A549 treated with GW870086 at 1 μM for 4 hours (cell line): ENCODE data around the gene CDK10. TPM values are rescaled to one million over a fixed set of nuclear protein-coding genes. Genes with fewer than 3 reads are reported as not detected.

Source experiments
- total RNA-seq: library from RNA; stranded (reverse); fragments of 200-300 nt; extraction: Qiagen RNA extraction; gene quantifications from 5 replicates; pipeline ENCODE4 v1.2.3, GENCODE V29; 2022; ENCODE audit warnings: low read depth

The CDK10 gene, protein sequence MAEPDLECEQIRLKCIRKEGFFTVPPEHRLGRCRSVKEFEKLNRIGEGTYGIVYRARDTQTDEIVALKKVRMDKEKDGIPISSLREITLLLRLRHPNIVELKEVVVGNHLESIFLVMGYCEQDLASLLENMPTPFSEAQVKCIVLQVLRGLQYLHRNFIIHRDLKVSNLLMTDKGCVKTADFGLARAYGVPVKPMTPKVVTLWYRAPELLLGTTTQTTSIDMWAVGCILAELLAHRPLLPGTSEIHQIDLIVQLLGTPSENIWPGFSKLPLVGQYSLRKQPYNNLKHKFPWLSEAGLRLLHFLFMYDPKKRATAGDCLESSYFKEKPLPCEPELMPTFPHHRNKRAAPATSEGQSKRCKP
- 37.1 to 79.5 TPM (median 45.3 TPM) in 5 replicates for total RNA-seq

DNA sequence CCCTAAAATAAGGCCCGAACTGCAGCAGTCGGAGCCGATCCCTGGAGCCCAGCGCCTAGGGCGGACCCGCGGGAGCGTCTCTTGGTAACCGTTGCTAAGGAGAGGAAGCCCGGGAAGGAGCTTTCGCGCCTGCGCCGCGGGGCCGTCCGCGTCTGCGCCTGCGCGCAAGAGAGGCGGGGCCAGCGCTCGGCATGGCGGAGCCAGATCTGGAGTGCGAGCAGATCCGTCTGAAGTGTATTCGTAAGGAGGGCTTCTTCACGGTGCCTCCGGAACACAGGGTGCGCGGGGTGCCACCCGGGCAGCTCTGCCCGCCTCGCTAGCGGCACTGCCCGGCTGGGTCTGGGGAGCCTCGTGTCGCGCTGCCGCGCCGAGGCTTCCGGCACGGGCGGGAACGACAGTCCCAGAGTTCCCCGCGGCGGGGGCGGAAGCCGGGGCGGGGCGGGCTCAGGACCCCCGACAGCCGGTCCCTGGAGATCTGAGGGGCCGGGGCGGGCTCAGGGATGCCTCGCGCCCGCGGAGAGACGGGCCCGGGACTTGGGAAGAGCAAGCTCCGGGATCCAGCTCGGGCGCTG, at the start of gene CDK10:
TSS of gene CDK10 (plus strand) at position 170 of the 572 bp plus-strand sequence. CDS start at position 192, 22 bp downstream.

DNA sequence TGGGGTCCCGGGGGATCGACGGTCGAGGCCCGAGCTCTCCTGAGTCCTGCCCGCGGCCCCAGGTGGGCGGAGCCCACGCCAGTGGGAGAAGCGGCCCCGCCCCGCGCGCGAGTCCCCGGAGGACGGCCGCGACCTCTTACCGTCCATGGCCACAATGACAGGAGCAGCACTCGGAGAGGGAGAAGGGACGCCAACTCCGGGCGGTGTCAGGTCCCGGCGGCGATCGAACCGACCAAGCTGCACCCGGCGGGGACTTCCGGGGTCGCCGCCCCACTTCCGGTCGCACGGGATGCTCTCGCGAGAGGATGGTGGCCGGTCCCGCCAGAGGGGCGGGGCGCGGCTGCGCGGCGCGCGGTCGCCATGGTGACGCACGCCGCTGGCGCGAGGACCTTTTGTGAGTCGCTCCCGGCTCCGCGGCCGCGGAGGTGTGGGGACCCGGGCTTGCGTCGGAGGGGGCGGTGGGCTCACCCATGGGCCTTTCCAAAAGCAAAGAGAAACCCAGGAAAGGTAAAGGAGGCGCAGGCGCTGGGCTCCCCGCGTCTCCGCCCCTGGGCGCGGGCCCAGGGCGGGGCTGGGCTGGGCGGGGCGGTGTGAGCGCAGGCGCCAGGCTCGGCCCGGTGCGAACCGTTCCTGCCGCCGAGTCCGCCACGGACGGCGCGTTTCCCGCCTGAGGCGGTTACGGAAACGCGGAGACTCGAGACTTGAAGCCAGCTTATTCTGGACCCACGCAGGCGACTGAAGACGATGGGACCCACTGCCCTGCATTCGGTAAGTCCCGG, 28.9 kb upstream of the CDK10 start, which contains the start of the genes CHMP1A and SPATA33:
TSS of gene CHMP1A (minus strand) at position 267 of the 779 bp plus-strand sequence. CDS start at position 147, 120 bp downstream.
TSS of gene SPATA33 (plus strand) at position 395 of the 779 bp plus-strand sequence. CDS start at position 471, 76 bp downstream.

DNA sequence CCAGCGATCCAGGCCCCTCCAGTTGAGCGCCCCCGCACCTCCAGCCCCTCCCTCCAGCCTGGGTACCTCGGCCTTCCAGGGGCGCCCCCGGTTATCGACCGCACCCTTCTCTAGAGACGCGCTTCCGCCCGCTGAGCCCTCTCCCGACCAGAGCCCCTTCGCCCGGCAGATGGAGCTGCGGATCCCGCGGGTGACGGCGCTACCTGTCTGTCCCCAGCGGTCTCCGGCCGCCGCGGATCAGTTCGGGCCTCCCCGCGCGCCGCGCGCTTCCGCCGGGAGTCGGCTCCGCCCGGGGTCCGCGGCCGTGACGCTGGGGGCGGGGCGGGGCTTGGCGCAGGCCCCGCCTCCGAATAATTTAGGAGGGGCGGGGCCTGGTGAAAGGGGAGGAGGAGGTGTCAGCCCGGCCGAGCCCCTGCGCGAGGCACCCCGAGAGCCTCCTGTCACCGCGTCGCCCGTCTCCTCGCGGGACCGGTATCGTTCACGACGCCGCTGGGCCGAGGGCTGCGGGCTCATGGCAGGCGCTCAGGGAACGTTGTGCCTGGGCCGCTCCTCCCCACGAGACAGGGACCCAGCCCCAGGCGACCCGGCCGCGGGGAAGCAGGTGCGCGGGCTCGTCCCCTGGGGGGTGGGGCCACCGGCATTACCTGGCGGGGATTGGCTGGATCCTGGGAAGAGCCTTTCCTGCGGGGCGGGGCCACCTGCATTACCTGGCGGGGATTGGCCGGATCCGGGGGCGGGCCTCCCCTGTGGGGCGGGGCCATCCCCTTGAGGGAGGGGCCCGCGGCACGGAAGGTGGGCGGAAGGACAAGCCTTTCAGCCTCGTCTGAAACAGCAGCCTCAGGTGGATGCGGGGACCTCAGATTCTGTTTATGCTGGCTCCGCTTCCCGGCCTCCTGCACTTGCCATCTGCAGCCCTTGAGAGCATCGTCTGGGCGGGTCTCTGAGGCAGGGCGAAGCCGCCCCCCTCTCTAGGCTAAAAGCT, 15.2 kb downstream of the CDK10 start, which contains the start of gene SPATA2L:
TSS of gene SPATA2L (minus strand) at position 281 of the 982 bp plus-strand sequence. CDS start 473 bp downstream, outside the sequence.

DNA sequence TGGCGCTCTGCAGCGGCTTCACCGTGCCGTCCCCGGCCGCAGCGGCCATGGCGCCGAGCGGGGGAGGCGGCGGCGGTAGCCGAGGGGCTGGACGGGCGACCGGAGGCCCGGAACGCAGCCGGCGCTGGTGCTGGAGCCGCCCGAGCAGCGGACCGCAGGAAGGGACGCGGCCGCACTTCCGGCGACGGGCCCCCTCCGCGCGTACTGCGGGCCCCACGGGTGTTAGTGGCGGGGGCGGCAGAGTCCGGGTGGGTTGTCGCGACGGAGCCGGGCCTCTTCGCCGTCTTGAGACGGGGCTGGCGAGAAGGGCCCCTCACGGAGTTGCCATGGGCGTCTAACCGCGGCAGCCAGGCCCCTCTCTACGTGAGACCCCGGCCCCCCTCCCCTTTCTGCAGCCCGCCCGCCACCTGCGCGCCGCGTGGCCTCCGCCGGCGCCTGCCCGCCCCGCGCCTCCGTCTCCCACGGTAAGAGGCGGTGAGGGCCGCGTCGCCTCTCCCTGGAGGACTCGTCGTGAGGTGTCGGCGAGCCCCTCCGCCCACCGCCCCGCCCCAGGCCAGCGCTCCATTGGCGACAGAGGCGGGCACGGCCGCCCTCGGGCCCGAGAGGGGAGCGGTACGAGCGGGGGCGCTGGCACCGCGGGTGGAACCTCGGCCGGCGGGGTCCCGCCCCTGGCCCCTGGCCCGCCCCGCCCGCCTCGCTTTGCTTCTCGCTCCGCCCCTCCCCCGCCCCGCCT, 34.5 kb downstream of the CDK10 start, which contains the start of the genes VPS9D1 and ZNF276:
TSS of gene VPS9D1 (minus strand) at position 86 of the 733 bp plus-strand sequence. CDS start at position 49, 37 bp downstream.
TSS of gene ZNF276 (plus strand) at position 725 of the 733 bp plus-strand sequence. CDS start 104 bp downstream, outside the sequence.

Other genes with a start within 250 kb of the CDK10 start
- gene ANKRD11, start 196.1 kb upstream of the CDK10 start, total RNA-seq, result 91.8 to 122 TPM (median 119 TPM) in 5 replicates
- 98.9 to 113 TPM (median 104 TPM) in 5 replicates for gene SPG7, start 178.3 kb upstream of the CDK10 start, total RNA-seq
- gene RPL13, start 126.0 kb upstream of the CDK10 start, total RNA-seq, result 3,635 to 4,439 TPM (median 4,294 TPM) in 5 replicates
- 58.4 to 79.5 TPM (median 75.2 TPM) in 5 replicates for gene CPNE7, start 110.9 kb upstream of the CDK10 start, total RNA-seq
- gene DPEP1, start 73.0 kb upstream of the CDK10 start, total RNA-seq, result 0.87 to 2.3 TPM (median 1.2 TPM) in 5 replicates
- gene CHMP1A, start 29.0 kb upstream of the CDK10 start, total RNA-seq, result 93.1 to 112 TPM (median 95.7 TPM) in 5 replicates
- 14.4 to 18.4 TPM (median 17.0 TPM) in 5 replicates for gene SPATA33, start 28.9 kb upstream of the CDK10 start, total RNA-seq
- gene SPATA2L, start 15.0 kb downstream of the CDK10 start, total RNA-seq, result 9.7 to 12.5 TPM (median 11.6 TPM) in 5 replicates
- 4.0 to 5.2 TPM (median 4.8 TPM) in 5 replicates for gene VPS9D1, start 34.2 kb downstream of the CDK10 start, total RNA-seq
- 17.4 to 22.3 TPM (median 19.0 TPM) in 5 replicates for gene ZNF276, start 34.8 kb downstream of the CDK10 start, total RNA-seq
- 25.2 to 38.5 TPM (median 34.0 TPM) in 5 replicates for gene FANCA, start 130.0 kb downstream of the CDK10 start, total RNA-seq
- 5.9 to 8.4 TPM (median 7.9 TPM) in 5 replicates for gene SPIRE2, start 141.8 kb downstream of the CDK10 start, total RNA-seq
- 60.9 to 74.7 TPM (median 73.0 TPM) in 5 replicates for gene TCF25, start 186.9 kb downstream of the CDK10 start, total RNA-seq
- 4.5 to 7.3 TPM (median 6.4 TPM) in 5 replicates for gene MC1R, start 232.2 kb downstream of the CDK10 start, total RNA-seq
- gene TUBB3, start 236.7 kb downstream of the CDK10 start, total RNA-seq, result 199 to 259 TPM (median 236 TPM) in 5 replicates